Panc1 (cell line): ENCODE results near the gene OTOP2. TPM values are rescaled to one million over a fixed set of nuclear protein-coding genes. Genes with fewer than 3 reads are reported as not detected.

ENCODE experiments used
- ATAC-seq: fragments of 200-7000 bp; cut with Tn5 transposase; 2 replicates; pipeline ENCODE4 v1.9.1; 2020; ENCODE audit warnings: mild to moderate bottlenecking, moderate library complexity
- BruUV-seq: library from RNA; stranded (reverse); fragments of 400-500 nt; replicated peaks from 2 replicates; lab custom pipeline; 2021; lab: Mats Ljungman, UMichigan
- CTCF ChIA-PET: fragments of 300-600 bp; sonication (Branson Sonifier 250); formaldehyde crosslinking; loops from one replicate; lab custom pipeline; 2022; ENCODE audit warnings: antibody characterized with exemption; lab: Charles Lee
- POLR2A ChIA-PET: fragments of 300-600 bp; sonication (Branson Sonifier 250); formaldehyde crosslinking; loops from one replicate; lab custom pipeline; 2022; ENCODE audit warnings: antibody characterized with exemption; lab: Charles Lee
- DNase-seq: peaks from one replicate; pipeline ENCODE4 v3.0.0-alpha.2; 2010; ENCODE audit warnings: low read depth, low spot score
- H3K27ac ChIP-seq: 2 replicates; pipeline ENCODE4 v1.5.1; 2011; ENCODE audit warnings: mild to moderate bottlenecking, low read length, inconsistent platforms
- H3K27me3 ChIP-seq: fragments of 200-500 bp; sonication (Bioruptor generic); 2 replicates; pipeline ENCODE4 v1.6.0; 2014; ENCODE audit warnings: low read length, inconsistent platforms; ENCODE audit not compliant: control insufficient read depth, insufficient read depth
- H3K36me3 ChIP-seq: fragments of 200-500 bp; sonication (Bioruptor generic); 2 replicates; pipeline ENCODE4 v1.5.1; 2014; ENCODE audit warnings: inconsistent platforms, mild to moderate bottlenecking, low read length, moderate library complexity; ENCODE audit not compliant: control insufficient read depth, insufficient read depth
- H3K4me1 ChIP-seq: 2 replicates; pipeline ENCODE4 v1.5.1; 2011; ENCODE audit warnings: inconsistent platforms, mild to moderate bottlenecking, low read length, moderate library complexity; ENCODE audit not compliant: control insufficient read depth, insufficient read depth
- H3K4me3 ChIP-seq, 2 experiments: 2 replicates each; pipeline ENCODE4 v1.5.1; 2011 to 2012; ENCODE audit warnings: low read depth in 2 of 2, low read length in 2 of 2, mild to moderate bottlenecking in 2 of 2, inconsistent platforms in 1 of 2, moderate library complexity in 1 of 2
- H3K9me3 ChIP-seq: fragments of 200-500 bp; sonication (Bioruptor generic); 2 replicates; pipeline ENCODE4 v1.5.1; 2014; ENCODE audit warnings: low read depth, mild to moderate bottlenecking, inconsistent platforms, low read length, moderate library complexity; ENCODE audit not compliant: control insufficient read depth, insufficient read depth
- POLR2AphosphoS5 ChIP-seq: IDR thresholded peaks from 2 replicates; pipeline ENCODE4 v1.6.1; 2012; ENCODE audit warnings: mild to moderate bottlenecking, low read depth, low read length, moderate library complexity
- TCF7L2 ChIP-seq: IDR thresholded peaks from 2 replicates; pipeline ENCODE4 v1.6.1; 2011; ENCODE audit warnings: mild to moderate bottlenecking, low read depth, low read length, inconsistent platforms
- in situ Hi-C: cut with HindIII; loops from 2 replicates; pipeline ENCODE4 v1.10.0; 2016; ENCODE audit warnings: low sequenced_read_pairs, low pct_unique_long_range_greater_than_20kb
- intact Hi-C: fragments of 100-400 bp; cut with micrococcal nuclease; formaldehyde crosslinking; loops from one replicate; pipeline ENCODE4 v1.10.0; 2022; ENCODE audit not compliant: unreplicated experiment
- total RNA-seq: library from RNA; stranded (reverse); gene quantifications from one replicate; pipeline ENCODE4 v1.2.1, GENCODE V29; 2021; ENCODE audit not compliant: unreplicated experiment
- TF ChIP-seq, protein P1 (sequence below): fragments of 450-650 bp; IDR thresholded peaks from 2 replicates; pipeline ENCODE4 v1.5.1; 2017; ENCODE audit warnings: mild to moderate bottlenecking
- TF ChIP-seq, protein P2 (sequence below), 2 experiments: IDR thresholded peaks; 2 replicates each; pipeline ENCODE4 v1.6.1; 2011 to 2012; ENCODE audit warnings: low read depth in 2 of 2, control low read depth in 1 of 2, low read length in 1 of 2, mild to moderate bottlenecking in 1 of 2, moderate library complexity in 1 of 2; ENCODE audit not compliant: insufficient read depth in 1 of 2

The OTOP2 gene
- total RNA-seq, 1 experiment from 2014 or later, result not detected

DNA sequence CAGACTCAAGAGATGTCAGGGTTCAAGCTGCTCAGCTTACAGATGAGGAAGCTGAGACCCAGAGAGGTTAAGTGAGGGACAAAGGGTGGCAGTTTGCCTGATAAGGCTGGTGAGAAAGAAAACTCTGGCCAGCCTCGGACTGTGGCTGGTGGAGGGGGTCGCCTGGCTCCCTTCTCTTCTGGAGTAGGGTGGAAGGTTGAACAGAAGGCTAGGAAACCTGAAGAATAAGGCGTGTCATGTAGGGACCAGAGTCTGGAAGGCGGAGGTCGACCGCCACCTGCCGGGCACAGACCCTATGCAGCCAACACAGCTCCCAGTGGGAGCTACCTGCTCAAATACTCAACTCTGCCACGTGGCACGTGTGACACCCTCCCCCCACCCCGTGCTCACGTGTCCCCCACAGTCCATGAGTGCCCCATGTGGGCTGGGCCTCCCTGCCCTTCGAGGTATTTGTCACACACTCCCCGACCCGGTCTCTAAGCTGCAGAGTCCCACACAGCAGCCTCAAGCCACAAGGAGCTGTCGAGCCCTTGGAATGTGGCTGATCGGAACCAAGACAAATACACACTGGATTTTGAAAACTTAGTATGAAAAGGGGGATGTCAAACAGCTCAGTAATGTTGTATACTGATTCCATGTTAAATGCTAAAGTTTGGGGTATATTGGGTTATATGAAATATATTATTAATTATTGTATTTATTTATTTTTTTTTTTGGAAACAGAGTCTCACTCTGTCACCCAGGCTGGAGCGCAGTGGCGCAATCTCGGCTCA, 36.7 kb downstream of the OTOP2 start:
- Histone ChIP-seq H3K4me3 (no peak overlapping the region; a peak in 1 of 4 replicates), H3K27ac (no peak overlapping the region), H3K4me1 (peaks cover 3% of the 10 kb centered on the region; the same call in 1 of the 2 replicates), H3K9me3 (no peaks in the 10 kb centered on the region), H3K27me3 (no peaks in the 10 kb centered on the region), H3K36me3 (no peaks in the 10 kb centered on the region)
- CTCF ChIA-PET, result interaction anchor here (0.5 to 3.5 kb wide), 44 partner anchors 11 to 668 kb away, joined by 3 to 41 read pairs (median 6); partner anchors contain the start of genes ATP5PD, CDR2L, FDXR and HID1
- intact Hi-C loops (loop anchor here (1.0 to 5.0 kb wide), 4 partner anchors 37 to 169 kb away; partner anchors contain the start of gene USH1G), in situ Hi-C loops (no loop called here)
- DNase-seq (no peak), ATAC-seq (peak; percentile 85)
- POLR2A ChIA-PET, result interaction anchor here (0.5 to 1.3 kb wide), 2 partner anchors 51 to 189 kb away, joined by 3 to 5 read pairs; partner anchors contain the start of gene MRPL58
- no TSS peak for BruUV-seq
- TF ChIP-seq TCF7L2, result no peak
- TF ChIP-seq, protein P1, sequence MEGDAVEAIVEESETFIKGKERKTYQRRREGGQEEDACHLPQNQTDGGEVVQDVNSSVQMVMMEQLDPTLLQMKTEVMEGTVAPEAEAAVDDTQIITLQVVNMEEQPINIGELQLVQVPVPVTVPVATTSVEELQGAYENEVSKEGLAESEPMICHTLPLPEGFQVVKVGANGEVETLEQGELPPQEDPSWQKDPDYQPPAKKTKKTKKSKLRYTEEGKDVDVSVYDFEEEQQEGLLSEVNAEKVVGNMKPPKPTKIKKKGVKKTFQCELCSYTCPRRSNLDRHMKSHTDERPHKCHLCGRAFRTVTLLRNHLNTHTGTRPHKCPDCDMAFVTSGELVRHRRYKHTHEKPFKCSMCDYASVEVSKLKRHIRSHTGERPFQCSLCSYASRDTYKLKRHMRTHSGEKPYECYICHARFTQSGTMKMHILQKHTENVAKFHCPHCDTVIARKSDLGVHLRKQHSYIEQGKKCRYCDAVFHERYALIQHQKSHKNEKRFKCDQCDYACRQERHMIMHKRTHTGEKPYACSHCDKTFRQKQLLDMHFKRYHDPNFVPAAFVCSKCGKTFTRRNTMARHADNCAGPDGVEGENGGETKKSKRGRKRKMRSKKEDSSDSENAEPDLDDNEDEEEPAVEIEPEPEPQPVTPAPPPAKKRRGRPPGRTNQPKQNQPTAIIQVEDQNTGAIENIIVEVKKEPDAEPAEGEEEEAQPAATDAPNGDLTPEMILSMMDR, result peak; percentile 92
- TF ChIP-seq, protein P2, sequence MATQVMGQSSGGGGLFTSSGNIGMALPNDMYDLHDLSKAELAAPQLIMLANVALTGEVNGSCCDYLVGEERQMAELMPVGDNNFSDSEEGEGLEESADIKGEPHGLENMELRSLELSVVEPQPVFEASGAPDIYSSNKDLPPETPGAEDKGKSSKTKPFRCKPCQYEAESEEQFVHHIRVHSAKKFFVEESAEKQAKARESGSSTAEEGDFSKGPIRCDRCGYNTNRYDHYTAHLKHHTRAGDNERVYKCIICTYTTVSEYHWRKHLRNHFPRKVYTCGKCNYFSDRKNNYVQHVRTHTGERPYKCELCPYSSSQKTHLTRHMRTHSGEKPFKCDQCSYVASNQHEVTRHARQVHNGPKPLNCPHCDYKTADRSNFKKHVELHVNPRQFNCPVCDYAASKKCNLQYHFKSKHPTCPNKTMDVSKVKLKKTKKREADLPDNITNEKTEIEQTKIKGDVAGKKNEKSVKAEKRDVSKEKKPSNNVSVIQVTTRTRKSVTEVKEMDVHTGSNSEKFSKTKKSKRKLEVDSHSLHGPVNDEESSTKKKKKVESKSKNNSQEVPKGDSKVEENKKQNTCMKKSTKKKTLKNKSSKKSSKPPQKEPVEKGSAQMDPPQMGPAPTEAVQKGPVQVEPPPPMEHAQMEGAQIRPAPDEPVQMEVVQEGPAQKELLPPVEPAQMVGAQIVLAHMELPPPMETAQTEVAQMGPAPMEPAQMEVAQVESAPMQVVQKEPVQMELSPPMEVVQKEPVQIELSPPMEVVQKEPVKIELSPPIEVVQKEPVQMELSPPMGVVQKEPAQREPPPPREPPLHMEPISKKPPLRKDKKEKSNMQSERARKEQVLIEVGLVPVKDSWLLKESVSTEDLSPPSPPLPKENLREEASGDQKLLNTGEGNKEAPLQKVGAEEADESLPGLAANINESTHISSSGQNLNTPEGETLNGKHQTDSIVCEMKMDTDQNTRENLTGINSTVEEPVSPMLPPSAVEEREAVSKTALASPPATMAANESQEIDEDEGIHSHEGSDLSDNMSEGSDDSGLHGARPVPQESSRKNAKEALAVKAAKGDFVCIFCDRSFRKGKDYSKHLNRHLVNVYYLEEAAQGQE (IDR thresholded peaks at IDR 0.05; ENCODE audit: insufficient read depth in 1 of 2, low read depth in 2 of 2, low read length in 1 of 2), result no peak

DNA sequence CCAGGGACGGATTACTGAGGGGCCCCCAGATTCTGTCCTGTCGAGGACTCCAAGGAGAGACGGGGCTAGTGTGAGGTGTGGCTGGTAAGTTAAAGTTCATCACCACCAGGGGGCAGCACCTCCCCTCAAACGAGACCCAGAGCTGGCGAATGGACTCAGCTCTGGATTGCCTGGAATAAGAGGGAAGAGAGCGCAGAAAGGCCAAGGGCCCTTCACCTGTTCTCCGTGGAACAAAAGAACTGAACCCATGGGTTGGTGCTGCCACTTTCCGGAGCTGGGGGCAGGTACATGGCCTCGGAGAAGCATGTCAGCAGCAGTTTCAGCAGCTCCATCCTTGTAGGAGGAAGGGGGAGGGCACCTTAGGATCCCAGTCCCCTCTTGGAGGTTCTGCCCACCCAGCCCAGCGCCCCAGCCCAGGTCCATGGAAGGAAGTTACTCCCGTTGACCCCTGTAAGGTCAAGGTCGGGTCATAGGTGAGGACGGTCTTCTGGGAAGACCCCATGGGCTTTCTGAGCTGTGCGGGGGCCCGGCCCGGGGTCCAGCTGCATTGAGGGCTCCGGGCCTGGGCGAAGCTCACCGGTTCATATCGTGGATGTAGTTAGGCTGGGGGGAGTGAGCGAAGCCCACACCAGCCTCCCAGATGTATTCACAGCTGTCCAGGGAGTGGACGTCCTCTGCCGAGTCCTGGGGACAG, 37.7 kb downstream of the OTOP2 start:
- intact Hi-C loops (loop anchor here (2.0 to 5.0 kb wide), 2 partner anchors 45 to 71 kb away; no protein-coding TSS in a partner anchor), in situ Hi-C loops (no loop called here)
- no TSS peak for BruUV-seq
- Histone ChIP-seq H3K27ac (no peak overlapping the region), H3K27me3 (no peaks in the 10 kb centered on the region), H3K36me3 (no peaks in the 10 kb centered on the region), H3K4me1 (peaks cover 3% of the 10 kb centered on the region; the same call in 1 of the 2 replicates), H3K9me3 (no peaks in the 10 kb centered on the region), H3K4me3 (no peak overlapping the region)
- CTCF ChIA-PET, result interaction anchor here (0.6 to 3.5 kb wide), 35 partner anchors 10 to 333 kb away, joined by 3 to 41 read pairs (median 6); partner anchors contain the start of genes ATP5PD, CDR2L, KCTD2 and MRPL58
- TF ChIP-seq, protein P1, result peak; percentile 81
- TF ChIP-seq, protein P2 (IDR thresholded peaks at IDR 0.05; ENCODE audit: insufficient read depth in 1 of 2, low read depth in 2 of 2, low read length in 1 of 2), result no peak
- no peak for TF ChIP-seq POLR2AphosphoS5
- POLR2A ChIA-PET, result interaction anchor here (0.5 to 1.3 kb wide), 3 partner anchors 50 to 188 kb away, joined by 3 to 5 read pairs (median 3); partner anchors contain the start of gene MRPL58
- ATAC-seq (peak; percentile 82), DNase-seq (no peak)
